ENCODE measurements around the gene FGFBP3.

Gene FGFBP3

GRCh38 chr10:91935886-91936285 lies 26.6 kb upstream of the FGFBP3 start:
- Histone ChIP-seq H3K27me3 (ENCODE audit: low read length) (no peaks in the 10 kb centered on the region), H3K27ac (ENCODE audit: low read depth, low read length) (no peak overlapping the region), H3K4me3 (ENCODE audit: insufficient read depth, low read length, poor library complexity, severe bottlenecking) (no peak overlapping the region), H3K9me2 (replicated peaks; ENCODE audit: insufficient read depth, low read length) (no peaks in the 10 kb centered on the region), H3K36me3 (ENCODE audit: low read length) (peaks cover 29% of the 10 kb centered on the region), H4K20me1 (ENCODE audit: low read depth, low read length) (peaks cover 10% of the 10 kb centered on the region), H3K4me2 (ENCODE audit: low read depth, low read length, poor library complexity, severe bottlenecking) (no peak overlapping the region), H3F3A (ENCODE audit: insufficient read depth) (0 out of 2 replicates have a peak, but pooled peaks cover 4% of the 10 kb centered on the region), H3K79me2 (ENCODE audit: insufficient read depth, low read length) (peaks cover 98% of the 10 kb centered on the region), H3K9me3 (ENCODE audit: insufficient read depth, low read length) (no peaks in the 10 kb centered on the region), H2AFZ (ENCODE audit: low read depth, low read length, severe bottlenecking) (no peak overlapping the region), H3K9ac (ENCODE audit: low read length) (no peak overlapping the region)
- no peak for TF ChIP-seq CTCF (IDR thresholded peaks at IDR 0.05; ENCODE audit: insufficient read depth, low read length, poor library complexity, severe bottlenecking)
- no peak for TF ChIP-seq EZH2phosphoT487 (conservative IDR thresholded peaks at IDR 0.05; ENCODE audit: low read length)

GRCh38 chr10:91932737-91933136 lies 23.5 kb upstream of the FGFBP3 start:
- Histone ChIP-seq H3K27me3 (ENCODE audit: low read length) (no peaks in the 10 kb centered on the region), H2AFZ (ENCODE audit: low read depth, low read length, severe bottlenecking) (no peak overlapping the region), H3K36me3 (ENCODE audit: low read length) (peaks cover 20% of the 10 kb centered on the region), H3K9me2 (replicated peaks; ENCODE audit: insufficient read depth, low read length) (no peaks in the 10 kb centered on the region), H4K20me1 (ENCODE audit: low read depth, low read length) (peaks cover 24% of the 10 kb centered on the region; the same call in 1 of the 2 replicates), H3K4me2 (ENCODE audit: low read depth, low read length, poor library complexity, severe bottlenecking) (no peak overlapping the region), H3K9ac (ENCODE audit: low read length) (no peak overlapping the region), H3F3A (ENCODE audit: insufficient read depth) (0 out of 2 replicates have a peak, but pooled peaks cover 4% of the 10 kb centered on the region), H3K27ac (ENCODE audit: low read depth, low read length) (no peak overlapping the region), H3K79me2 (ENCODE audit: insufficient read depth, low read length) (peaks cover 100% of the 10 kb centered on the region), H3K9me3 (ENCODE audit: insufficient read depth, low read length) (no peaks in the 10 kb centered on the region), H3K4me3 (ENCODE audit: insufficient read depth, low read length, poor library complexity, severe bottlenecking) (no peak overlapping the region)
- TF ChIP-seq EZH2phosphoT487 (conservative IDR thresholded peaks at IDR 0.05; ENCODE audit: low read length) (no peak), CTCF (IDR thresholded peaks at IDR 0.05; ENCODE audit: insufficient read depth, low read length, poor library complexity, severe bottlenecking) (no peak)

- Histone ChIP-seq H3F3A (ENCODE audit: insufficient read depth) (no peaks in the 10 kb centered on the region), H4K20me1 (ENCODE audit: low read depth, low read length) (peaks cover 17% of the 10 kb centered on the region; the same call in 1 of the 2 replicates), H3K4me2 (ENCODE audit: low read depth, low read length, poor library complexity, severe bottlenecking) (no peak overlapping the region), H3K9ac (ENCODE audit: low read length) (no peak overlapping the region), H3K27me3 (ENCODE audit: low read length) (no peaks in the 10 kb centered on the region), H3K4me3 (ENCODE audit: insufficient read depth, low read length, poor library complexity, severe bottlenecking) (no peak overlapping the region), H3K36me3 (ENCODE audit: low read length) (peaks cover 15% of the 10 kb centered on the region; the same call in 1 of the 2 replicates), H3K79me2 (ENCODE audit: insufficient read depth, low read length) (peaks cover 100% of the 10 kb centered on the region), H3K27ac (ENCODE audit: low read depth, low read length) (no peak overlapping the region), H2AFZ (ENCODE audit: low read depth, low read length, severe bottlenecking) (no peak overlapping the region), H3K9me3 (ENCODE audit: insufficient read depth, low read length) (no peaks in the 10 kb centered on the region), H3K9me2 (replicated peaks; ENCODE audit: insufficient read depth, low read length) (no peaks in the 10 kb centered on the region)
- no peak for TF ChIP-seq CTCF (IDR thresholded peaks at IDR 0.05; ENCODE audit: insufficient read depth, low read length, poor library complexity, severe bottlenecking)
- TF ChIP-seq EZH2phosphoT487 (conservative IDR thresholded peaks at IDR 0.05; ENCODE audit: low read length), result no peak
These were observed 22.4 kb upstream of the FGFBP3 start for GRCh38 chr10:91931526-91932190.

All from SU-DHL-6 (cell line).